Lower leg skin (tissue), 4 donors: ENCODE measurements around the gene FGGY. TPM values are rescaled to one million over a fixed set of nuclear protein-coding genes. Genes with fewer than 3 reads are reported as not detected.

ENCODE experiments used
- DNase-seq, 2 donors: peaks; one replicate each; pipeline ENCODE4 v3.0.0-alpha.2; 2019; ENCODE audit warnings: low spot score in 2 of 2
- H3K4me3 ChIP-seq: fragments of 200-600 bp; sonication (generic); 2 replicates; pipeline ENCODE4 v1.5.1; 2017; ENCODE audit warnings: mild to moderate bottlenecking, low read depth; ENCODE audit not compliant: poor library complexity, severe bottlenecking
- CTCF ChIP-seq, 3 donors: fragments of 450-650 bp; IDR thresholded peaks; one replicate each; pipeline ENCODE4 v1.5.1; 2016; ENCODE audit warnings: antibody characterized with exemption in 3 of 3, mild to moderate bottlenecking in 3 of 3, moderate library complexity in 2 of 3
- POLR2A ChIP-seq, 2 donors: fragments of 450-650 bp; IDR thresholded peaks; one replicate each; pipeline ENCODE4 v1.6.1; 2016 to 2017; ENCODE audit warnings: antibody characterized with exemption in 2 of 2, mild to moderate bottlenecking in 1 of 2, moderate library complexity in 1 of 2
- WGBS, 2 donors: methylation state at CpG; one replicate each; pipeline ENCODE4 v1.1.5; 2018; 5-methylcytosine and 5-hydroxymethylcytosine counted together
- intact Hi-C: fragments of 100-400 bp; cut with DNase I; formaldehyde crosslinking; loops from one replicate; pipeline ENCODE4 v1.15.0; 2023; ENCODE audit warnings: low total_unique reads
- total RNA-seq, 4 donors: library from RNA; depleted of rRNA; stranded (reverse); fragments of >200 nt; gene quantifications; one replicate each; pipeline ENCODE4 v1.1.0, GENCODE V29; 2016

FGGY gene
- total RNA-seq, 4 donors from 2014 or later, result 10.0 to 29.5 (median 17.5) TPM

- intact Hi-C loops, result no loop called here
- 81 to 86% methylated on average over 1 of the region's 1 CpG for WGBS, 2 donors
- TF ChIP-seq CTCF (IDR thresholded peaks at IDR 0.05), result no peak
- no peak for TF ChIP-seq POLR2A (IDR thresholded peaks at IDR 0.05)
- no peak for DNase-seq
- no peak overlapping the region for H3K4me3 ChIP-seq
Measured at GRCh38 chr1:59343576-59343840, 46.6 kb downstream of the FGGY start.

DNA sequence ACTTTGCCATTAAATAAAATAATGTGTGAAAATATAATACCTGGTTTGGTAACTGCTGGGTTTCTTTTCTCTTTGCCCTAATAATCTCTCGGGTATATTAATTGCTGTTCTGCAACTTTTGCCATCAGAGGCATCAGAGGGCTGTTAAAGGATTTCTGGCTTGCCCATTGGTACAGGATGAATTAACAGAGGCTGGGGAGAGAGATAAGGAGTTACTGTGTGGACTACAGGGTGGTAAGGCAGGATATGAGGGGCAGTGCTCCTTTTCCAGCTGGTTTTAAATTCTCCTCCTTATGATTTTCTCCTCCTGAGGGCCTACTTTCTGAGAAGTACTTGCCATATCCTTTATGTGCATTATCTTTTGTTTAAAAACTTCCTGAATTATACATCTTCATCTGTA, 48.3 kb downstream of the FGGY start:
- intact Hi-C loops, result no loop called here
- WGBS, 2 donors, result 86 to 87% methylated on average over 1 of the region's 1 CpG

GRCh38 chr1:59346429-59346828, 49.5 kb downstream of the FGGY start:
- H3K4me3 ChIP-seq, result no peak overlapping the region
- TF ChIP-seq POLR2A (IDR thresholded peaks at IDR 0.05), result no peak
- TF ChIP-seq CTCF (IDR thresholded peaks at IDR 0.05), result no peak
- intact Hi-C loops, result no loop called here
- 82 to 88% methylated on average over 3 of the region's 3 CpGs for WGBS, 2 donors
- no peak for DNase-seq

More for the DNA sequence above, 48.3 kb downstream of the FGGY start:
- DNase-seq, result no peak
- TF ChIP-seq CTCF (IDR thresholded peaks at IDR 0.05) (no peak), POLR2A (IDR thresholded peaks at IDR 0.05) (no peak)
- no peak overlapping the region for H3K4me3 ChIP-seq

GRCh38 chr1:59349101-59349500, 52.2 kb downstream of the FGGY start:
- H3K4me3 ChIP-seq, result no peak overlapping the region
- no peak for DNase-seq
- intact Hi-C loops, result no loop called here
- 94 to 95% methylated on average over 3 of the region's 3 CpGs for WGBS, 2 donors
- TF ChIP-seq CTCF (IDR thresholded peaks at IDR 0.05) (no peak), POLR2A (IDR thresholded peaks at IDR 0.05) (no peak)

DNA sequence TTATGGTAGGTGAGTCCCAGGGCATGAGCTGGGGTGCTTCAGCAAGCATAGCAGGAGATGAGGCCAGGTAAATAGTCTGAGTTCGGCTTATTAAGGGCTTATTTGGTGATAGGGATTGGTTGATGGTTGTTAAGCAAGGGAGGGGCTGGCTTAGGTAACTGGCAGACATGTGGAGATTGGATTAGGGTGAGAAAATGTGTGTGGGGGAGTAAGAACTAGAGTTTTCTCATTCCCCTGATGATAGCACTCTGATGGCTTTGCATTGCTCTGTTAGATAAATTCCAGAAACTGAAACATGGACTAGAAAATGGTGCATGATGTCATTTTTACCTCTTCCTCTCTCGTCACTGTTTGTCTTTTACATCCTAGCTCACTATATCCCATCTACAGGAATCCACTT, 53.6 kb downstream of the FGGY start:
- TF ChIP-seq POLR2A (IDR thresholded peaks at IDR 0.05), result no peak
- no peak for TF ChIP-seq CTCF (IDR thresholded peaks at IDR 0.05)
- intact Hi-C loops, result no loop called here
- 89 to 90% methylated on average over 2 of the region's 2 CpGs for WGBS, 2 donors

DNA sequence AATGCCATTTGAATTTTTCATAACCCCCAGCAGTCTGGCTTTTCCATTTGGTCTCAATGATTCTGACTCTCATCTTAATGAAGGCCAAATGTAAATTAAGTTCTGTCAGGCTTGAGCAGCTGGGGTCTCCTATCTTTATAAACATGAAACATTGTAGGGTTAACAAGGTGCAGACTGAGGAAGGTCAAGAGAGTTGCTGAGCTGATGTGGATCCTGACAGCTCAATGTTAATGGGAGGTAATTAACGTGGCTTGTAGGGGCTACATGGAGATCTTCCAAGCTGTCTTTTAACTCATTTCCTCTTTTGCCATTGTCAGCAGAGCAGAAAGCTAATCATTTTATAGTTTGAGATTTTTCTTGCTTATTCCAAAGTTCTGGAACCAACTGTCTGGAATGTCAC, 55.2 kb downstream of the FGGY start:
- TF ChIP-seq POLR2A (IDR thresholded peaks at IDR 0.05) (no peak), CTCF (IDR thresholded peaks at IDR 0.05) (no peak)
- 79 to 91% methylated on average over 1 of the region's 1 CpG for WGBS, 2 donors
- H3K4me3 ChIP-seq, result no peak overlapping the region
- intact Hi-C loops, result no loop called here
- DNase-seq, result no peak

More for the DNA sequence above, 53.6 kb downstream of the FGGY start:
- no peak for DNase-seq
- H3K4me3 ChIP-seq, result no peak overlapping the region
